ENCODE results near the gene ENGASE.

Gene ENGASE

DNA sequence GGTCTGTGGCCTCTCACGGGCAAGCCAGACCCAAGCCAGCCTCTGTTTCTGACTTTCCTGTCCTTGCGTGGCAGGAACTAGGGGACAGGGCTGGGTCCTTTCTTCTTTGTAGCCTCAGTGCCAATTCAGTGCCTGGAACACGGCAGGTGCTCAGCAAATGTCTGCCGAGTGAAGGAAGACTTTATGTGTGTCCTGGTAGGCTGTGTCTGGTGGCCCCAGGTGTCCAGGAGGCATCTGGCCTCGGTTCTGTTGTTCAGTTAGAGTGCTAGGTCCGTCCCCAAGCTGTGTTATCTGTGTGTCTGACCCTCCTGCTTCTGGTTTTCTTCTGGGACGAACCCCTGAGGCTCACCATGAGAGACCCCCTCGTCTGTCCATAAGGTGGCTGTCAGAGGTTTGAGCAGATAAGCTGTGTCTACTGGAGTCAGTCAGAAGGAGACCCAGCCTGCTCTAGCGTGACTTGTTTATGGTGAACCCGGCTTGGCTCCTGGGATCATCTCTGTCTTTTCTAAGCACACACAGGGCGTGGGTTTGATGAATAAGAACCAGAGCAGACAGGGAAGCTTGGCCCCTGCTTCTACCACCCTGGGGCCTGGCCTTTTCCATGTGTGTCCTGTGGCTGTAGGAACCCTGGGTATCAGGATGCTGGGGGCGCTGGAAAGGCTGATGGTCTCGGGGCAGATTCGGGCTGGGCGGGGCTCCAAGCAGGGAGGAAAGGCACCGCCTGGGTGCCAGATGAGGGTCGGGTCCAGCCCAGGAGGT is 39.3 kb downstream of the ENGASE start:
- DNase-seq (ENCODE audit: low read depth in 1 of 2, low spot score in 1 of 2) = no peak

DNA sequence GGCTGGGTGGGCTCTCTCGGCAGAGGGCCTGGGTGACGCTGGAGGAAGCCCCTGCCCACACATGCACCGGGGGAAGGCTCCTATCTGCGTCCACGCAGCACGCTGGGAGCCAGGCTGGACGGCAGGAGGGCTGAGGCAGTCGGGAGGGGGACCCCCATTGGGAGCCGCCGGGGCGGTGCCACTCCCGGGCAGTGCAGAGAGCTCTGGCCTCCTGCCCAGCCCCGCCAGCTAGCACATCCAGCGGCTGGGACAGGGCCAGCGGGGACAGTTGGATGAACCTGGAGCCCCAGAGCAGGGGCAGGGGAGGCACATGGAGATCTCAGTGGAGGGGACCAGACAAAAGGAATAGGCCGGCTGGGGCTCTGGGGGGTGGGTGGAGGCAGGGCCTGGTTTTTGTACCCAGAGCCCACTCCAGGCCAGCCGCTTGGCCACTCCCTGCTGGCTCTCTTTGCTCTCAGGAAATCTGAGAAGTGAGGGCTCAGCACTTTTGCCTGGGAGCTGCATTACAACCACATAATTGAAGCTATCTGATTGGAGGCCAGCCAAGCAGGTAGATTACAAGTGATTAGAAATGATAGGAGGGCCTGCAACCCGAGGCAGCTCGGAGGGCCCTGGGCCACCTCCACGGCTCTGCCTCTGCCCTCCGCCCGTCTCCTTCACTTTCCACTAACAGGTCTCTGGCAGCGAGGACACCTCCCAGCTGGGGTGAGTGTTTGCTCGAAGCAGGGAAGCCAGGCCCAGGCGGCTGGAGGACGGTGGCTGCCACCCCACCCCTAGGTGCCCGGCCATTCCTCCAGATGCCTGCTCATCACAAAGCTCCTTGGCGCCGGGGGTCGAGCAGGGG is 40.1 kb downstream of the ENGASE start:
- no peak for DNase-seq (ENCODE audit: low read depth in 1 of 2, low spot score in 1 of 2)

DNA sequence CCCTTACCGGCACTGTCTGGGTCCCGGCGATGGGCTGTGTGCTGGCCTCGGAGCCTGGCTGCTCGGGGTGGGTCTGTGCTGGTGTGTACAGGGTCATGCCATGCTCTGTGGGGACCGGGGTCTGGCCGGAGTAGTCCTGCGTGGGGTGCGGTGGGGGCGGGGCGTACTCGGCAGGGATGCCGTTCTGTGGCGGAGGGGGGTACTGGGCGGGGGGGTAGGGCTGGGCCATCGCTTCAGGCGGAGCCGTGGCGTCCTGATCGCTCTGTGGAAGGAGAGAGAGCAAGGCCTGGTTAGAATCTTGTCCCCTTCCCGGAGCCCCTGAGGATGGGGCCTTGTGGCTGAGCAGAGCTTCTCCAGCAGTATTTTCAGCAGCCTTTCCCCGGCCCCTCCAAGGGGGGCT is 40.9 kb downstream of the ENGASE start:
- no peak for DNase-seq (ENCODE audit: low read depth in 1 of 2, low spot score in 1 of 2)

DNA sequence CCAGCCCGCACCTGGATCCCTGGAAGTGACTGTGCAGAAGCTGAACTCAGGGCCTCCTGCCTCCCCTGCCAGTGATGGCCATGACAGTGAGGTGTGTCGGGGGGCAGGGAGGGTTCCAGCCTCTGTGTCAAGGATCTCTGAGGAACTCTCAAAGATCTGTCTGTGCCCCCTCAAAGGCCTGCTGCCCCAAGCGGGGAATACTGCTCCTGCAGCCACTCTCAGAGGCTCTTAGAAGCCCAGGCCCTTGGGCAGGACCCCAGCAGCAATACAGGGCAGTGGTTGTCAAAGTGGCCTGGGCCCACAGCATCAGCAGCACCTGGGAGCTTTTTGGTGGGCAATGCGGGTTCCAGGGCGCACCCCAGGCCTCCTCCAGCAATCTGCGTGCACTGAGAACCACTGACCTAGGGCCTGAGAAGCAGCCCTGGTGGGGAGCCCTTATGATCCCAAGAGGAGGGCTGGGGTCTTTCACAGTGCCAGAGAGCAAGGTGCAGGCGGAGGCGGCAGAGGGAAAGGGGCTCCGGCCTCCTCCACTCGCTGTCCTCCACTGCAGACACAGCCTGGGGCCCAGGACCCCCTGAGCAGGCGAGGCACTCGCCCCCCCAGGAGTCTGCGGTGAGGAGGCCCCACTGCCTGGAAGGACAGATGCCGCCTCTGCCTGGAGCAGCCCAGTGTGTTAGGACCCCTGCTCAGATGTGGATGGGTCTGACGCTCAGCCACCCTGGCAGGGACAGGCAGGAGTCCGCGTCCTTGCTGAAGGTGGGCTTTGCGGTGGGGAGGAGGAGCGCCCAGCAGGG is 42.1 kb downstream of the ENGASE start:
- DNase-seq (ENCODE audit: low read depth in 1 of 2, low spot score in 1 of 2) = no peak

DNA sequence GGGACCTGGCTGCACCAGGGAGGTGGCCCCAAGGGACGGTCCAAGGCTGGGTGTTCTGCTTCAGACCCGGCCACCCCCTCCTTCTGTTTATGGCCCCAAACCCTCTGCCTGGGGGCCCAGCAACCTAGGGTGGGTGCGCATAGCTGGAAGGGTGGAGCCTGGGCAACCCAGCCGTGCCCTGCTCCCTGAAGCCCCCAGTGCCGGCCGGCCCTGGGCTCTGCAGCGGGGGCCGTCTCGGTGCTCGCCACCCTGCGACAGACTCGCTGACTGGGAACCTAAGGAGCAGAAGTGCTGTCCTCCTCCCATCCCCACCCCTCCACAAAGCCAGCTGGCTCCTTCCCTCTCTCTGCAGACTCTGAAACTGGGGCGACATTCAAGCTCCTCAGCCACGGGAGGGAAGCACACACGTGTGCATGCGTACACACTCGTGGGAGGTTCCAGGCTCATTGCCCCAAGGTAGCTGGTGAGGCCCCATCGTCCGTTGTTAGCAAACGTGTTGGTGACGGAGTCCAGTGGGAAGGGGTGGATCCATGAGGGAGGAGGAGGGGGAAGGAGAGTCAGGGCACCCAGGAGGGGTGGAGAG is 43.4 kb downstream of the ENGASE start:
- DNase-seq (ENCODE audit: low read depth in 1 of 2, low spot score in 1 of 2) = no peak

DNA sequence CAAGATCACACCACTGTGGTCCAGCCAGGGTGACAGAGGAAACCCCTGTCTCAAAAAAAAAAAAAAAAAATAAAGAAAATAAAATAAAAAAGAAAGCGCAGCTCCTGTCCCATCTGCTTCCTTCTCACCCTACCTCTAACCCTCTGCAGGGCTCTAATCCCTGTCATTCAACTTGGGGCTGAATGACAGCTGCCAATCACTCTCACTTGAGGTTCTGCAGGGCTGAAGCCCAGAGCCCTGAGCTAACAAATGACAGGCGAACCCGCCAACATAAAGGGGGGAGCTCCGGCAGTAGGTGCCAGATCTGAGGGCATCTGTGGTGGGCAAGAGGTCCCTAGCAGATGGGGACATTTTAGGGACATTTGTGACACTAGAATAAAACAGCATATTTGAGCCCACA is 44.3 kb downstream of the ENGASE start:
- DNase-seq (ENCODE audit: low read depth in 1 of 2, low spot score in 1 of 2) = no peak

DNA sequence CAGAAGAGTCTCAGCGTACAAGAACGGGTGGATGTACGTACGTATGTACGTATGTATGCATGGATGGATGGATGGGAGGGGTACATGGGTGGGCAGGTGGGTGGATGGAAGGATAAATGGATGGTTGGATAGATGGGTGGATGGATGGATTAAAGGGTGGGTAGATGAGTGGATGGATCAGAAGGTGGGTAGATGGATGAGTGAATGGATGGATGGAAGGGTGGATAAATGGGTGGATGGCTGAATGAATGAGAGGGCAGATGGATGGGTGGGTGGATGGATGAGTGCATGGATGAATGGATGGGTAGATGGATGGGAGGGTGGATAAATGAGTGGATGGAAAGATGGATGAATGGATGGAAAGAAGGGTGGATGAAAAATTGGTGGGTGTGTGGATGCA is 45.6 kb downstream of the ENGASE start:
- no peak for DNase-seq (ENCODE audit: low read depth in 1 of 2, low spot score in 1 of 2)

DNA sequence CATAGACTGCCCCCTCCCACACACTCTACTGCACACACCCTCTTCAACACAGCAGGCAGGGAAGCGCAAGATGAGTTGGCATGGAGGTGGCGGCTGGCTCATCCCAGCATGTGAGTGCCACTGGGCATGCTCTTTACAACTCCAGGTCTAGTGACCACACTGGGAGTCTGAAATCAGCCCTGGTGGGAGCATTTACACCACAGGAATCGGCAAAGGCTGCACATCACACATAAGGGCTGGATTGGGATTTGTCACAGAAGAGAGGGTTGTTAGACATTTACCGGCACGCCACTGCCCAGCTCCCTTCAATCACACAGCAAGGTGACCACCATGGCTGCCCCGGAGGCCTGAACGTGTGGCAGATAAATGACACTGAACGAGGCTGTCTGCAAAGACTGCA is 49.4 kb downstream of the ENGASE start:
- DNase-seq (ENCODE audit: low read depth in 1 of 2, low spot score in 1 of 2) = no peak

DNA sequence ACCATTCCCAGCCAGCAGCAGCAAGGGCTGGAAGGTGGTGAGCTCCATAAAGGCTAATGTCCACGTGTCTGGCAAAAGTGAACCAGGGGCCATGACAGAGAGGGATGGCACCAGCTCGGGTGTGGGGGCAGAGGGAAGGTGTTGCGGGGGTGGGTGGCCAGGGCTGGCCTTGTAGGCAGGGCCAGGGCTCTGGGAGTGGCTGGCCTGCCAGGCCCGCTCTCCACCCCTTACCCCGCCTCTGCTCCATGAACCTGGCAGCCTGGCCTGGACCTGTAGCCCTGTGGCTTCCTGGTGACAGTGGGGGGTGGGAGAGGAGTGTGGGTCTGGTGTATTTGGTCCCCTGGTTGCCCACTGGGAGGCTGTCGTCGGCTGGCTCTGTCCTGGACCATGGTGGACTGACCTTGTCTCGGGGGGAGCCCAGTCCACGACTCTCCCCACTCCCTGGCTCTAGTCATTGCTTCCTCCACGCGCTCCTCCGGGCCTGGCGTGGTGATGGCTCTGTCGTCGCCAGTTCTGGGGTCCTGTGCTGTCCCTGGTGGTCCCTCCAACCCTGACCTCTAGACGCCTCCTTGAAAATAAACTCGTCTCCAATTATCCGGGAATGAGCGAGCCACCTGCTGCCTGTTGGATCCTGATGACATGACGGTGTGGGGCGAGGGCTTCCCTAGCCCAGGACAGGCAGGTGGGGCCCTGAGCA is 50.0 kb downstream of the ENGASE start:
- no peak for DNase-seq (ENCODE audit: low read depth in 1 of 2, low spot score in 1 of 2)

DNA sequence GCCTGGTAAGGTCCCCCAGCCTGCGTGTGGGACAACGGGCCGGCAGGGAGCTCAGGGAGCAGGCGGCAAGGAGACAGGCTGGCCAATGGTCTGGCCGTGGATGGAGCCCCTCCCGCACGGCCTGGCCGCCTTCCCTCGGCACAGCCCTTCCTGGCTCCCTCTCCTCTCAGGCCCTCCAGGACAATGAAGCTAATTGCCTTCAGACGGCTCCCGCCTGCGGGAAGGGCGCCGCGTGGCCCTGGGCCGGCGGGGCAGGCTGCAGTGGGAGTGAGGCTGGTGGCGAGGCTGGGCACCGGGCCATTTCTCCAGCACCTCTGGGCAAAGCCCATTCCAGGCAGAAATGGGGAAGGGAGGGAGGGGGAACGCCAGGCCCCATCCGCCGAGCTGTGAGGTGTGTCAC is 50.9 kb downstream of the ENGASE start:
- DNase-seq (ENCODE audit: low read depth in 1 of 2, low spot score in 1 of 2) = no peak

DNA sequence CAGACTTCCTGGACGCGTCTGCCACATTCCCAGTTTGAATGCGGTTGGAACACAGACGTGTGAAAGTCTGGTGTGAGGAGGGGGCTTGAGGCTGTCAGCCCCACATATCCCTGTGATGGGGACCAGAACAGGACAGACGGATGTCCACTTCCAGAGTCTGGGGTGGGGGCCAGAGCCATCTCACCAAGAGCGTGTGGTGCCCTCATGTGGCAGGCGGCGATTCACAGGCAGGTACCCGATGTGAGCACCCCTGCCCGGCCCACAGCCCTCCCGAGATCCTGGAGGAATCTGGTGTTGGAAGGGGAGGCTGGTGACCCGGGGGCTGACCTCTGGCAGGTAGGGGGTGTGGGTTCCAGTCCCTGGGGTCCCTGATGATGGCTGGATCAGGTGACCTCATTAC is 51.5 kb downstream of the ENGASE start:
- DNase-seq (ENCODE audit: low read depth in 1 of 2, low spot score in 1 of 2) = no peak

DNA sequence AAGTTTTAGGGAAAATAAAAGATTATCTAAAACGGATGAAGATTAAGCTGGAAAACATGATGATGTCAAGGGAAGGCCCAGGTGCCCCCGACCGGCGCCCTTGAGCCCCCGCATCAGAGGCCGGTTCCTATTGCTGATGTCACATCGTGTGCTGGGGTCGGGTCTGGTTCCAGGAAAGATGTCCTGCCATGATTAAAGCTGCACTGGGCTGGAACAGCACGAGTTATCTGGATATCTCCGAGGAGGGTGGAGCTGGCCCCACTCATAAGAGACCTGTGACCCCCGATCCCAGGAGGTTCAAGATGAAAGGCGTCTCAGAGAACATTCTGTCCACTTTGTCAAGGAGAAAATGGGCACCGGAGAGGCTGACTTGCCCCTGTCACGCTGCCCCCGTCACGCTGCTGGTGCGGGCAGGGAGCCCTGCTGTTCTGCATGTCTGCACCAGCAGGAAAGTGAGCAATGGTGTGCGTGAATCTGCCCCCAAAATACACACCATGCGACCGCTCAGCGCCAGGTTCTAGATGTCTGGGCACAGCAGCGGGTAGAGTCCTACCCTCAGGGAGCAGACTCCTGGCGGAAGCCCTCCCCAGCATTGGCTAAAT is 53.0 kb downstream of the ENGASE start:
- DNase-seq (ENCODE audit: low read depth in 1 of 2, low spot score in 1 of 2) = no peak

DNA sequence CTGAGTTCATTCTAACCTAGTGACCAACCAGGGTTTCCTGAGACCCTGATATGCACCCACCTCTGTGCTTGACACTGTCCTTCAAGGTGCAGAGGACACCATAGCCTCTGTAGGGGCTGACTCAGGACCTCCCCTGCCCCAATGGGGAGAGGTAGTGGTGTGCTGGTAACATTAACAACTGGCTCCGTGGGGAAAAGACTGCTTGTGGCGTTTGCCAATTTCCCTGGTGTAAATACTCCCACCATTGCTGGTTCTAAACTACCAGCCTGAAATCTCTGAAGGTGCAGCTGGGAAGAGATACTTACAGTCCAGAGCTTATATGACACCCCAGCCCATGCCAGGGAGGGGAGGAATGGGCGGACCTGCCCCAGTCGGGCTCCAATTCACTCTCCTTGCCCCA is 54.9 kb downstream of the ENGASE start:
- DNase-seq (ENCODE audit: low read depth in 1 of 2, low spot score in 1 of 2) = no peak

DNA sequence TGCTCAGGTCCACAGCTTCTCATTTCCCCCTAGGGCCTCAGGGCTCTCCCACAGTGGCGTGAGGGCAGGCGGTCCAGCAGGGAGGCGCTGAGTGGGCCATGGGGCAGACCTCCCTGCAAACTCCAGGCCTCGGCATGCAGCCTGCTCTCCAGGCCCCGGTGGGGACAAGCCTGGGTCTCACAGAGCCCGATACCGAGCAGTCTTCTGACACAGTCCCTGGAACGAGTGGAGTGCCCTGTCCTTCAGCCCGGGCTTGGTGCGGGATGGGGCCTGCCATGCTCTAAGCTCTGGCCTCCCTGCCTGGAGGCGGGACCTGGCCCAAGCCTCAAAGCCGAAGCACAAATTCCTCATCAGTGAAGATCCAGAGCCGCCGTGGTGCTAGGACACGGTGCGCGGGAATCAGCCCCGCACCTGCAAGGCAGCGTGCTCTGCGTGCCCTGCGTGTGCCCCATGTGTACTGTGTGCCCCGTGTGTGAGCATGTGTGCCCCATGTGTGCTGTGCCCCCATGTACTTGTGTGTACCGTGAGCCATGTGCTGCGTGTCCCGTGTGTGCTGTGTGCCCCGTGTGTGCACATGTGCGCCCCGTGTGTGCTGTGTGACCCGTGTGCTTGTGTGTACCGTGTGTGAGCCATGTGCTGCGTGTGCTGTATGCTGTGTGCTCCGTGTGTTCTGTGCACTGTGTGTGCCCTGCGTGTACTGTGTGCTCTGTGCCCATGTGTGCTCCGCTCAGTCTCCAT is 56.1 kb downstream of the ENGASE start:
- DNase-seq (ENCODE audit: low read depth in 1 of 2, low spot score in 1 of 2) = no peak

DNA sequence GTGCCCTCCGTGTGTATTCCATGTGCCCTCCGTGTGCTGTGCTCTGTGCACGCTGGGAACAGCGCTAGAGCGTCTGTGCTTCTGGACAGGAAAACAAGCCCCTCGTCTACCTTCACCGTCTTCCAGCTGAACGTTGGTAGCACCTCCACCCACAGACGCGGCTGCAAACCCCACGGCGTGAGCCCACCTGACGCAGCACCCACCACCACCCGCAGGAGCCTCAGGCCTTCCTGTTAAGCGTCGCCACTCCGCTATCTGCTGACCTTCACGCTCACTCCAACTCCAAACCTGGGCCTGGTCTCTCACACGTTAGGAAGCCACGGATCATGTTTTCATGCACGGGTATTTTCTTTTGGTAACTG is 56.6 kb downstream of the ENGASE start:
- DNase-seq (ENCODE audit: low read depth in 1 of 2, low spot score in 1 of 2) = no peak

DNA sequence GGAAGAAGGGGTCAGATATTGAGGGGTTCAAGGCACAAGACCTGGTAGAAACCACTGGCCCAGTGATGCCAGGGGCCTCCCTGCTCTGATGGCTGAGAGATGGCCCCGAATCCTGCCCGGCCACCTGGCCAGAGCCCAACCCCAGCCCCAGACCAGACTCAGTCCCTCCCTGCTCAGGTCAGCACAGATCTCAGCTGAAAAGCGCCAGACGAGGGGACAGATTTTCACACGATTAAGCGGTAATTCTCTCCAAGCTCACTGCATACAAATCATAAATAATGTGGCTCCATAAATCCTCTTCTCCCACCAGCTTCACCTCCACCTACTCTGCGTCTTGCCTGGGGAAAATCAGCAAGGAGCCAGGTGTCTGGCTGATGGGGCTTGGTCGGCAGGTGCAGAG is 57.1 kb downstream of the ENGASE start:
- DNase-seq (ENCODE audit: low read depth in 1 of 2, low spot score in 1 of 2) = no peak

DNA sequence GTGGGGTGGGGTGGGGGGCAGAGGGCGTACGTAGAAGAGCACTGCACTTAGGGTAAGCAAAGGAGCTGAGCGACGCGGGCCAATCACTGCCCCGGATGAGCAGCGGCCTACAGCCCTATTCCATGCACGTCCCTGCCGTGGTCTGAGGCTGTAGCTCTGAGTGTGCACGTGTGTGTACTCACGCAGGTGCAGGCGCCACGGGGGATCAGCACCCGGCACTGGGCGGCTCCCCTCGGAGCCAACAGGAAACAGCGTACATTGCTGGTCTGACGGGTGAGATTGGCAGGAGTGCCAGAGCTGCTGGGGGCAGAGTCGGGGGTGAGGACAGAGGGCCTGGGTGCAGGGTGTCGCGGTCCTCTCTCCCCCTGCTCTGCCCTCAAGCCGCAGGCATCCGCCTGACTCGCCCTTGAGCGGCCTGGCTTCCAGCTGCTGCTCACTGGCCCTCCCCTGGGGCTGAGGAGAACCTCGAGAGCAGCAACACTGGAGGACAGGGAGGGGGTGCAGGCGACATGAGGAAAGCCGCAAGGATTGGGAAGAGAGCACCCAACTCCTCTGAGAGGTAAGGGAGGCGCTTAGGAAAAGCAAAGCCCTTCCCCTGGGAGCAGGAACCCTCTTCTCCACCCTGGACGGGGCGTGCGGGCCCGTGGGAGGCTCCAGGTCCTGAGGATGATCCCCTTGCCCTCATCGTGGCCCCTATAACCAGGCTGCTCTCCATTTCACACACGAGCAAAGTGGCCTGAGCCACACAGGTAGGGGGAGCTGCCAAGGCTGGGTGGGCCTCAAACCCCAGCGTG is 57.8 kb downstream of the ENGASE start:
- DNase-seq (ENCODE audit: low read depth in 1 of 2, low spot score in 1 of 2) = no peak

DNA sequence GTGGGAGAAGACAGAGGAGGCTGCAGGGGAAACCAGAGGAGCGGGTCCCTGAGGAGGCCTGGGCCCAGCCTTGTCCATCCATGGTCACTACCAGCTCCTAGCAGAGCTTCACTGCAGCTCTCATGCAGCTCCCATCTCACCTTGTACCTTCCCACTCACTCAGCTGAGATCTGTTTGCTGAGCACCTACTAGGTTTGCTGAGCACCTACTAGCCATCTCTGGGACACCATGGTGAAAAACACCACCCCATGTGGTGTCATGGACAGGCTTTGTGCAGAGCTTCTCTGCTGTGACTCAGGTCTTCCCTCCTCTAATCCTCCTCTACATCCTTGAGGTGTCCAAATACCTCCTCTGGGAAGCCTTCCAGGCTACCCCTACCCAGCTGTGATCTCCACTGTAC is 58.6 kb downstream of the ENGASE start:
- no peak for DNase-seq (ENCODE audit: low read depth in 1 of 2, low spot score in 1 of 2)

DNA sequence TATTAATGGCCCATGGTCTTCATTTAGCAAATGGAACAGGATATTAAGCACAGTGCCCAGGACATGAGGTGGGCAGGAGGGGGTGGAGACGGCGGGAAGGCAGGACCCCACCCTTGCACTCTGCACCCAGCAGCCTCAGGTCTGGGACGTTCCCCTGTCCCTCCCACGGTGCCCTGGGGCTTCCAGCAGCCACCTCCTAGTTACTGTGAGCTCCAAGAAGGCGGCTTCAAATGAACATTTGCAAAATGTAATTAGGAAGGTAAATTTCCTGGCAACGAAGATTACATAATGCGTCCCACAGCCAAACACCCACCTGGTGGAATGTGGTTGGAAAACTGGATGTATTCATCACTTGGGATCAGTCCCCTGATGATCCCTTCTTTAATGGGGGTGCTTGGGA is 59.4 kb downstream of the ENGASE start:
- DNase-seq (ENCODE audit: low read depth in 1 of 2, low spot score in 1 of 2) = no peak
